CD4-positive, alpha-beta T cell treated with Interleukin-21 for 1 hour (primary cell): ENCODE data around the gene NID2.

Source experiments
- DNase-seq: peaks from one replicate; pipeline ENCODE4 v3.0.0-alpha.2; 2020

NID2 gene

DNA sequence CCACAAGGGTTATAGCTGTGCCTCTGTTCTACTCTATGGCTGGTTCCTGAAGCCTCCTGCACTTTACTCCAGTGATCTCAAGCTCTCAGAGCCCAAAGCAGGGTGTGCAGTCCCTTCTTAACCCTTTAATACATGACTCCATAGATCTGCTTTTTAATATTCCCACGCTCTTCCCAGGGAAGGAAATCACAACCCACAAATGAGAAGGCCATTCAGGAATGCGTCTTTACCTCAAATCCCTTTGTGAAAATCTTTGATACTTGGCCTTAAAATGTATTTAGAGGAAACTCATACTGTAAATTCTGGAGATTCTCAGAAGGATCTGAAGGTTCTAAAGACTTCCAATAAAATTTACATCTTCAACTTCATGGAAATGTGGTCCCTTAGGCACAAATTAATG is 17.0 kb downstream of the NID2 start:
- no peak for DNase-seq

- DNase-seq = no peak
Observed at GRCh38 chr14:52051251-52051650, 17.6 kb downstream of the NID2 start.

DNA sequence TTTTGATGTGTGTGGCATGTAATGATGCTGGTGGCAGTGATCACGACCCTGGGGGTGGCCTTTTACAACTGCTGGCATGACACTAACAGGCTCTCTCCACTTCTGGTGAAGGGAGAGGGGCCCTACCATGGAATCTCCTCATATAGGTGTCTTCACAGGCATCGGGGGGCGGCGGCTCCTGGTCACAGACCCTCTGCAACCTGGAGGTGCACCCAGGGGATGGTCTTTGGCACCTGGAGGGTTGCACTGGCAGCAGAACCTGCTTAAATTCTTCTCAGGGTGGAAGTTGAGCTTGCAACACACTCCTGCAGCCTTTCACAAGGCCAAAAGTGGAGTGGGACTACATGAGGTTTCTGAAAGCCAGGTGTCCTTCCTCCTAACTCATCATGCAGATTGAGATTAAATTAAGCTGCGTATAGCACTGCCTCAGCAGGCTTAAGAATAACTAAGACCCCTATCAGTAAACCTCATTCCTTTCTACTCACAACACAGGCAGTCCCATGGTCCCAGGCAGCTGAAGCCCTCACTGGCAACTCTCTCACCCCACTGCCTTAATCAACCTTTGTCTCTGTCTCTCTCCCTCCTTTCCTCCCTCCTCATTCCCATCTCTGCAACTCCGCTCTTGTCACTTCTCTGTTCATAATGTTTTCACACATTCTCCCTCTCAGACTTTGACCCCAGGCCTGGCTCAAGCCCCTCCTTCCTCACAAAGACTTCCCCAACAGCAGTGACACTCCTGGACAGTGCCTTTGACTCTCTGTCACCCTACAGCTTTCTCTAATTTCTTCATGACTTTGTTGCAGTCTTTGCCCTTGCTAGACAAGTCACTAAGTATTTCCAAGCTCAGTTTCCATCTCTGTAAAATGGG is 18.9 kb downstream of the NID2 start:
- DNase-seq = no peak

GRCh38 chr14:52049271-52049670 is 19.6 kb downstream of the NID2 start:
- DNase-seq = no peak

- DNase-seq = no peak
Observed at GRCh38 chr14:52048641-52049204, 20.1 kb downstream of the NID2 start.

- no peak for DNase-seq
Observed at GRCh38 chr14:52048116-52048515, 20.7 kb downstream of the NID2 start.

GRCh38 chr14:52046376-52046917 is 22.4 kb downstream of the NID2 start:
- no peak for DNase-seq

GRCh38 chr14:52044791-52045522 is 23.9 kb downstream of the NID2 start:
- DNase-seq = no peak

DNA sequence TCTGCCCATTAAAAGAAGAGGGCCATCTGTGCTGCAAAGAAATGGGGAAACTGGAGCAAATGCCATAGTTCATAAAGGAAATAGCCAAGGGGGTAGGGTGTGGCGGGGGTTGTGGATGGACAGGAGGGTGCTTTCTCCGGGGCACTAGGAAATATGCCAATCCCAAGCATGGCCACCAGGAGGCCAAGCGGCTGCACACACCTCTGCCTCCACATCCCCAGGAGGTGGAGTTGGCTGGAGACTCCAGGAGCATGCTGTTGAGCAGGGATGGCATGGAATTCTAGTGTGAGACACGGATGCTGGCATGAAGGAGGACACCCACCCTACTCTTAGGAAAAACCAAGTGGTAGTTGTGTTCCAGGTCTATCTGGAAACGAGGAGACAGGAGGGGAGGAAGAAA is 25.2 kb downstream of the NID2 start:
- peak; percentile 47 for DNase-seq

GRCh38 chr14:52042371-52043289 is 26.2 kb downstream of the NID2 start:
- DNase-seq = no peak

GRCh38 chr14:52040598-52040997 is 28.3 kb downstream of the NID2 start:
- DNase-seq = no peak

DNA sequence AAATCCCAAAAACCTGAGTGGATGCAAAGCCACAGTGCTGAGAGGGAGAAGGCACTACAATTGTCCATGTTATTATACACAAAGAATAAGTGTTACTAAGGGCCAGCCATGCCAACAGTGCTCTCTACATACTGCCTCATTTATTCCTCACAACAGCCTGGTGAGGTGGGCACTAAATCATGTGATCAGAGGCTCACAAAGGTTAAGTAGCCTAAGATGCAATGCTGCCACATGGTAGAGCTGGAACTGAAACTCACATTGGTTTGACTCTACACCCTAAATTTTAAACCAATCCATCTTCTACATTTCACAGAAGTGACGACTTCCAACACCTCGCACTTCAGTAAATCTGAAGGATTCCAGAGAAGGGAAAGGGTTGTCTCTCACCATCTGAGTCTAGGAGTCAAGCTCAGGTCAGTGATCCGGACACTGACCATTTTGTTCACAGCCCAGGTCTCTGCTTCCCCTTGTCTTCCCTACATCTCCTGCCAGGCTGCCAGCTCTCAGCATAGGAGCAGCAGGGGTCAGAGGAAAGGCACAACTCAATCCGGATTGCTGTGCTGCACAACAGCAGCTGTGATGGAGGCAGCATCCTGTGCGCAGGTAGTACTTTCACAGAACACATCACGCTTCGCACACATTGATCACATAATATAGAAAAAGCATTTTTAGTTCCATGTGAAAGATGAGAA is 29.6 kb downstream of the NID2 start:
- no peak for DNase-seq

GRCh38 chr14:52033101-52033642 is 35.7 kb downstream of the NID2 start:
- no peak for DNase-seq

GRCh38 chr14:52032204-52032801 is 36.6 kb downstream of the NID2 start:
- DNase-seq = no peak

- no peak for DNase-seq
Observed at GRCh38 chr14:52031781-52032180, 37.1 kb downstream of the NID2 start.

DNA sequence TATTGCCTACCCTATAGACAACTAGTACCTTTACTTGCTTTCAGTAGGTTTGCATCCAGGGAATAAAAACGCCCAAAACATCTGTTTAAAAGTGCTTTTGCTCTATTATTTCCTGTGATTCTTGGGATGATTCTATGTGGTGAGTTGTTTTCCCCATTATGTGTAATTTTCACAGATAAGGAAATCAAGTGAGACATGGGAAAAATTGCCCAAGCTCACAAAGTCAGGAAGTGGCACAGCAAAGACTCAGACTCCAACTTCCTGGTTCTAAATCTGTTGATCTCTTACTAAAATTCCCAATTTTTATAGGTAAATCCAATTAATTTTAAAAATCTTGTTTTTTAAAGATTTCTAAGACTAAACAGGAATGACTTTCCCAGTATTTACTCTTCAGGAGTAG is 39.0 kb downstream of the NID2 start:
- DNase-seq = no peak

- DNase-seq = no peak
Observed at GRCh38 chr14:52026901-52027300, 42.0 kb downstream of the NID2 start.

GRCh38 chr14:52026017-52026660 is 42.7 kb downstream of the NID2 start:
- no peak for DNase-seq

DNA sequence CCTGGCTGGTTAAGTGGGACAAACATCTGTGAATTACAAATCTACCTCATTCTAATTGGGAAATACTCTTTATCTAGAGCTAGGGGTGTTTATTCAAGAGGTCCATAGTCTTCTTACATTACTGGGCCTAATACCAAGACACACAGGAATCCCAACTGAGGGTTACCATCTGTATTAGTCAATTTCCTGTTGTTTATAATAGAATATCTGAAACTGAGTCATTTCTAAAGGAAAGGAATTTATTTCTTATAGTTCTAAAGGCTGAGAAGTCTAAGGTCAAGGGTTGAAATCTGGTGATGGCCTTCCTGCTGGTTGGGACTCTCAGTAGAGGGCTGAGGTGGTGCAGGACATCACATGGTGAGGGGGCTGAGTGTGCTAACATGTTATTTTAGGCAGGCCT is 43.5 kb downstream of the NID2 start:
- DNase-seq = no peak

DNA sequence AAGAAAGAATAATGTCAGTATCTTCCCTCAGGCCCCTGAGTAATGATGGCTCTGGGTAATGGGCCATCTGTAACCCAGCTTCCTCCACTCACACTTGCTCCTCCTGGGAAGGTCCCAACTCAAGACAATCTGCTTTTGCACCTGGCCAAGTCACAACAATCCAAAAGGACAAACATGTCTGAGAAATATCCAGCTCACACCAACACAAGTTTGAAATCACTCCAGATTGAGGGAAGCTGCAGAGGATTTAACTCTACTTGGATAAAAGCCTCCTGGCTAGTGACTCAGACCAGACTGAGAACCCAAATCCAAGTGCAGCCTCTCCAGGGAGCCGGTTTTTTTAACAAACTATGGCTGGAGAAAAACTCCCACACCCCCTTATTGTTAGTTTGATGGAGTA is 45.3 kb downstream of the NID2 start:
- no peak for DNase-seq
